ENCODE measurements around the gene HOXB2. TPM values are rescaled to one million over a fixed set of nuclear protein-coding genes. Genes with fewer than 3 reads are reported as not detected.

The HOXB2 gene
- total RNA-seq = 0.51 and 0.63 TPM in 2 replicates

GRCh38 chr17:48545022-48545375 is at the start of gene HOXB2:
Gene HOXB2, minus strand, starts transcription at chr17:48545109. Its CDS starts 198 bp downstream, at chr17:48544911.
- DNase-seq (ENCODE audit: low read depth in 2 of 2) = peak in 1 of 2 donors; percentile 56

DNA sequence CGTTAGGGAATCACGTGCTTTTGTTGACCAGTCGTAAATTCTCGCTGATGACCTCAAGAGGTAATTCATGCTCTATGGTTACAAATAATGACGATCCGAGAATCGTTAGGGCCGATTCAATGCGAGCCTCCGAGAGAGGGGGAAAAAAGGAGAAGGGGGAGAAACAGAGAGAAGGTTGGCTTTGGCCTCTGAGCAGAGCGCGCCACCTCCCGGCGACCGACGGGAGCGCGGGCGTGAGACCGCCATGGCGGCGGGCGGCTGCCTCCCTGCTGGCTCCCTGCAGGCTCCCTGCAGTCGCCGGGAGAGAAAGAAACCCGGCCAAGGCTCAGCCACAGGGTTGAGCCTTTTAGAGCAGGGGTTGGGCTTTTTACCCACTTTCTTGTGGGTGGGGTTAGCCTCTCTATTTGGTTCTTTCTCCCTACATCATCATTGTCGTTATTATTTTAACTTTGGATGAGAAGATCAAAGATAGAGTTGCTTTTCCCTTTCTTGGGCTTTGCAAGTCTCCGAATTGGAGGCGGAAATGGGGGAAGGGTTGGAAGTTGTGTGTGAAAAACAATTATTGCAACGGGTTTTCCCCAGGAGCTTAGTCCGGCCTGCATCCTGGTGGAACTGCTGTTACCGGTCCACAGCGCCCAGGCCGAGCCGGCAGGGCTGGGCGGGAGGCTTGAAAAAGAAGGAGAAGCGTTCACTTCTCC is 49.1 kb upstream of the HOXB2 start:
- DNase-seq (ENCODE audit: low read depth in 2 of 2) = peak in 1 of 2 donors; percentile 78

DNA sequence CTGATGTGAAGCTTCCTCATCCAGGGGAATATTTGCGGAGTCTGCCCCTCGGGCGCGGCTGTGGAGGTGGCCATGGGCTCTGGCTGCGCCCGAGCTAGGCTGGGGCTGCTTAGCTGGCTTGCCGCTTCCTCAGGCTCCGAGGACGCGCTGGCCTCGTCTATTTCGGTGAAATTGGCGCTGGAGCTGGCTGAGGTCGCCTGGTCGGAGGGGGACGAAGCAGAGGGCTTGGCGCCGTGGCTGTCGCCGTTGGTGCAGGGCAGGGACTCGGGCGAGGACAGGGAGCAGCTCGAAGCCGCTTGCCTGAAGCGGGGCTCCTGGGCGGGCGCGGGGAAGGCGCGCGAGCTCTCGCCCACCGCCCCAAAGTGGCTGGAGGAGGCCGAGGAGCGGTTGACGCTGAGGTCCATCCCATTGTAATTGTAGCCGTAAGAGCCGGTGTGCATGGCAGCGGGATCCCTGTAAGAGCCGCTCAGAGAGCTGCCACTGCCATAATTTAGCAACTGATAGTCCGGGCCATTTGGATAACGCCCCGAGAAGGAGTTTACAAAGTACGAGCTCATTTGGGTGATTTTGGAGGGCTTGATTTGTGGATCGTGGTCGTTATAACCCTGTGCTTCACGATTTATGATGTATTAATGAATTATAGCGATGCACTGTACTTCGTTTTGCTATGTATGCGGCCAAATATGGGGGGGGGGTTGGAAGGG is 48.4 kb upstream of the HOXB2 start, which contains the start of gene HOXB5:
Gene HOXB5 (minus strand): TSS at position 654 of the 704 bp plus-strand sequence. CDS start 97 bp downstream, at position 557.
- DNase-seq (ENCODE audit: low read depth in 2 of 2) = no peak

DNA sequence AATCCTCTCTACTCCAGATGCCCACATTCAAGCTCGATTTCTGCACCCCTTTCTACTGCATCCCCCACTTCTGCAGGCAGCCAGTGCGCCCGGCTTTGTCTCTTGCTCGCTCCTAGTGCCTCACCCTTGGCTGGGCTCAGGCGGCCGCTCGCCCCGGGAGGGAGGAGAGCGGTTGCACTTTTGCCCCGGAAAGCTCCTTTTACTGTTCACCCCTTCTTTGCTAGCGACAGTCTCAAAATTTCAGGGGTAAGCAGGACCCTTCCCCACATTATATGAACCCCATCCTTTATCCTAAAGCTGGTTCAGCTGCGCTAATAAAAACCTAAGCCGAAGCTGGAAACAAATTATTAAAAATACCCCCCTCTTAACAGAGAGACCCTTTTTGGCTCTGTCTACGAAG is 47.7 kb upstream of the HOXB2 start:
- no peak for DNase-seq (ENCODE audit: low read depth in 2 of 2)

DNA sequence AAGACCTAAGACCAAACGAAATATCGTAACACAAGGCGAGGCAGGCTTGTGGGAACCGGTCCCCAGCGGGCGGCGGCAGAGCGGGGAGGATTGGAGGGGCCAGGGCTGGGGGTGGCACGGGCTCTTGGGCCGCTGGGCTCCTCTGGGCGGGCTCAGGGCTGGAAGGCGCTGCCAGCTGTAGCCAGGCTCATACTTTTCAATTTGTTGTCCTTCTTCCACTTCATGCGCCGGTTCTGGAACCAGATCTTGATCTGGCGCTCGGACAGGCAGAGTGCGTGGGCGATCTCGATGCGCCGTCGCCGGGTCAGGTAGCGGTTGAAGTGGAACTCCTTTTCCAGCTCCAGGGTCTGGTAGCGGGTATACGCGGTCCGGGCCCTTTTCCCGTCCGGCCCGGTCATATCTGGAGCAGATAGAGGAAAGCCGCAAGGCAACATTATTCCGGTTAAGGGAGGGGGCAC is 47.2 kb upstream of the HOXB2 start:
- no peak for DNase-seq (ENCODE audit: low read depth in 2 of 2)

- DNase-seq (ENCODE audit: low read depth in 2 of 2) = no peak
Measured at GRCh38 chr17:48591255-48592056, 46.5 kb upstream of the HOXB2 start.

DNA sequence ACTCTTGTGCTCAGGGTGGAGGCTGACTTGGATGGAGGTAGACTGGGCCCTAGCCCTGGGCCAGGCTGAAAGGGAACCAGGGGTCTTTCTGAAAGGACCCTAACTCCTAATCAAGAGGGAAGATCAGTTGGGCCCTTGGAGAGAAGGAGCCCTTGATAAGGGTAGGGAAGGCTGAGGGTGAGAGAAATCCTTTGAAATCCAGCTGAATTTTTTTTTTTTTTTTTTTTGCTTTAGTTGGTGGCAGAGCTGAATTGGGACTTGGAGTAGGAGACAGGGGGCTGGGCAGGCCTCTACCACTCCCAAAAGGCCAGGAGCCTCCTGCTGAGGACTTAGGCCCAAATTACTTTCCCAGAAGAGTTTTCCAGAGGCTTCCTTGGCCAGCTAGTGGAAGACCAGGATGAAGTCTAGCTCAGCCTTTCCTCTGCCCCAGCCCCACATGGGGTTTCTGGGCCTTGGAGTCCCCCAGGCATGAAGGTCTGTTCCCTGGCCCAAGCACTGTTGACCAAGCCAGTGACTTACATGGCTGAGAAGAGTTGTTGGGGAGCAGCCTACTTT is 45.8 kb upstream of the HOXB2 start:
- DNase-seq (ENCODE audit: low read depth in 2 of 2) = no peak

DNA sequence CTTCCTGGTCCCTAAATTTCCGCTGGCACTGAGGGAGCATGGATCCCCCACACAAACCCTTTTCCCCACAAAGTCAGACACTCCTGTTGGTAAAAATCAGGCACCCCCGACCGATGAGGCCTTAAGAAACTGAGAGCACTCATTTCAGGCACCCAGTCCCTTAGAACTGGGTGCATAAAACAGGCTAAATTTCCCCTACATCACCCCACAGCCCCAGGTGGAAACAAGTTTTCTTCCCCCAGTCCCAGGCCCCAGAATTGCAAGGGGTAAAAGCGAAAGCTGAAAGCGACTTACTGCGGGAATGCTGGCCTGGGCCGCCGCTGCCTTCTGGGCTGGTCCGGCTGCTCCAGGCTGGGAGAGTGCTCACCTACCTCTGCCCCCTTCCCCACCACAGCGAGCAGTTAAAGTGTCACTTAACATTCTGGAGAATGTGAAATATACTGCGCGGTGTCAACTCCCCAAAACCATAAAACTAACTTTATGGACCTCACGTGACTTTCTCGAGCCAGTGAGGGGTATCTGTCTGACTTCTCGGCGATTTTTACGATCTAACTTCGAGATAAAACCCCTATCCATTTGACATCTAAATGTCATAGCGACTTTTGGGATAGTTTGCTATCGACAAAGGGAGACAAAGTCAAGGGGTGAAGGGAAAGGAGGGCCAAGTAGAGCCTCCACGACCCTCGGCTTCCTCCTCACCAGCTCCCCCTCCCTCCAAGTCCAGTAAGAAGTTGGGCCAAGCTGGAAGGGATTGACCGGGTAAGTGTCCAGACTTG is 45.1 kb upstream of the HOXB2 start, which contains the start of gene HOXB3:
Gene HOXB3 (minus strand): TSS at position 411 of the 776 bp plus-strand sequence. CDS start 37,767 bp downstream, outside the sequence.
- DNase-seq (ENCODE audit: low read depth in 2 of 2) = no peak

DNA sequence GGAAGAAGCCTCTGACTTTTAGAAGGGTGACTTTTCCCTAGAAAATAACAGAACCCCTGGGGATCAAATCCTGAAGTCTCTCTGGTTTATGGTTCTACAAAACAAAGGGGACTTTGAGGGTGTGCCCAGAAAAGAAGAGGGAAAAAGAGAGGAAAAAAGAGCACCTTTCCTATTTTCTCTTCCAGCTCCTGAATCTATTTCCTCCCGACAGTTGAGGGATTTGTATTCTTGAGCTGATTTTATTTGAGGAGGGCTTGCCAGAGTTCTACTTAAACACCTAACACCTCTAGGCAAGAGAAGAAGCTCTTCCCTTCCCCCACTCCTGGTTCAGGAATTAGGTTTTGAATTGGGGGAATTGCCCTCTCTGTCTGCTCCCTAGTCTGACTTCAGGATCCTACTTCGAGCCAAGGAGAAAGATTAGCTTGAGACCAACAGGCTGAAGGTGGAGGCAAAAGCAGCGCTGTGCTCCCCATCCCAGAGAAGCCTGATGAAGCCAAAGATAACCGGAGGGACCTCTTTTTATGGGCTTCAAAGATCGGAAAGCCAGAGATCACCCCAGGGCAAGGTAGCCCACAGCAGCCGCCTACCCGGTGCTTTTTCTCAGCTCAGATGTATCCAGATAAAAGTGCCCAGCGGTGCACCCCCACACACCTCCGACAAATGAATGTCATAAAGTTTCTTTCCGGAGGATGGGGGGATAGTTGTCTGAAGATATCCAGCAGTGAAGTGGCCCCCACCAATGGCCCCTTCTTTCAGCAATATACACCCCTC is 44.3 kb upstream of the HOXB2 start:
- DNase-seq (ENCODE audit: low read depth in 2 of 2) = no peak

- no peak for DNase-seq (ENCODE audit: low read depth in 2 of 2)
Measured at GRCh38 chr17:48588528-48588927, 43.6 kb upstream of the HOXB2 start.

DNA sequence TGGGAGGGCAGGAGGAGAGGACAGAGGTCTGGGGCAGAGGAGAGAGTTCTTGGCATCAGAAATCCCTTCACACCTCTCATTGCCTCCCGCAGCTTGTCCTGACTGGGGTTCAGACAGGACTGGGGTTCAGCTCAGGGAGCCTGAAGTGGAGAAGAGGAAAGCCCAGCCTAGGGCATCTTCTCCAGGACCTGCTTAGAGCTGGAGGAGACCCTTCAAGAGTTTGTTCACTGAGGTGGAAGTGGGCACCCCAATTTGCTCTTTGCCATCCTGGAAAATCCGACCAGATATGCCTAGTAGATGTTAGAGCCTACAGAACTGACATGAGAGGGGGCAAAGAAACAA is 43.1 kb upstream of the HOXB2 start:
- no peak for DNase-seq (ENCODE audit: low read depth in 2 of 2)

DNA sequence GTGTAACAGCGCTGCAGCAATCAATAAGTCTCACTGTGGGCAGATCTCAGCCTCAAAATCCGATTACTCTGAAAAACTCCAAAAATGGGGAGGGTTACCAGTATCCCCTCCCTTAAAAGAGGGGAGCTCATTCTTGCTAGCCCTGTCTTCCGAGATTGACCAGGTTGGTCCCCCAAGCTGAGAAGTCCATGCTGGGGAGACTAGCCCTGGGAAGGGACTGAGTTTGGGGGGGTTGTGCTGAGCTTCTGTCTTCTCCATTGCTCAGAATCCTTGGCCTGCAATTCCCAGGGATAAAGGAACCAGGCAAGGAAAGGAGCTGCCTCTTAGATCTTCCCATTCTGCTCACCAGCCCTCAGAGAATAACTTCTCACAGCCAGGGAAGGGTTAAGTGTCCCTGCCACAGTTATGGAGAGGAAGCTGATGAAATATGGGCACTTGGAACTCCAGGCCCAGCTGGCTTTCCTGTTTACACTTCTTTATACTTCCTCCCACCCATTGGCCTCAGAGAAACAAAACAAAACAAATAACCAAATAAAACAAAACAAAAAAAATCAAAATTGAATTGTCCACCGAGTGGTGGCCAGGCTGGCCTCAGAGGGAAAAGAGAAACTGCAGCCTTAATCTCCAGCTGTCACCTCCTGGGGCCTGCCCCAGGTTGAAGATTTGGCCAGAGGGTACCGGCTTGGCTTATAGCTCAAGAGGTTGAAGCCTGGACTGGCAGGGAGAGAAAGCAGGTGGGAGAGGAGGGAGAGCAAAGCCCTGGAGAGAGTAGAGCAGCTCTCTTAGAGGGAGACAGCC is 42.6 kb upstream of the HOXB2 start:
- DNase-seq (ENCODE audit: low read depth in 2 of 2) = peak in 1 of 2 donors; percentile 65

- DNase-seq (ENCODE audit: low read depth in 2 of 2) = no peak
Measured at GRCh38 chr17:48586355-48587258, 41.7 kb upstream of the HOXB2 start.

DNA sequence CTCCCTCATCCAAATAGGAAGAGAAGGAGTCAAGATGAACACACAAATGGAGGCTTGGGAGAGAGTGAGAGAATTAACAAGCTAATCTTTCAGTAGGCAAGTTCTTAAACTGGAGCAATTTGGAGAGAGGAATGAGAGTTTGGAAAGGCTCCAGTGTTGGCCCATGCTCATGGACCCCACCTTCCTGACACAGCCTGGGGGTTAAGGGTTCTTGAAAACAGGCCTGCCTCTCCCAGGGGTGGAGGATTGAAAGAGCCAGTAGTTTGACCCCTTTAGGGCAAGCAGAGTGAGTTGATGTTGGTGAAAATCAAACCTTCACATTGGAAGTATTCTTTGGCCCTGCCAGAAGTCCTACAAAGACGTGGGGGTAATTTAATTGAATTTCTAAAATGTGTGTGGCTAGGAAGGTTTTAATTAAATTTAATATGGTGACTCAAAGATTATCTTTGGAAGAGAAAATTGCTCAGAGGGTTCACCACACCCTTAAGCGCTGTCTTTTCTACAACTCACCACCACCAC is 39.4 kb upstream of the HOXB2 start:
- no peak for DNase-seq (ENCODE audit: low read depth in 2 of 2)

GRCh38 chr17:48583708-48584222 is 38.9 kb upstream of the HOXB2 start:
- DNase-seq (ENCODE audit: low read depth in 2 of 2) = no peak

DNA sequence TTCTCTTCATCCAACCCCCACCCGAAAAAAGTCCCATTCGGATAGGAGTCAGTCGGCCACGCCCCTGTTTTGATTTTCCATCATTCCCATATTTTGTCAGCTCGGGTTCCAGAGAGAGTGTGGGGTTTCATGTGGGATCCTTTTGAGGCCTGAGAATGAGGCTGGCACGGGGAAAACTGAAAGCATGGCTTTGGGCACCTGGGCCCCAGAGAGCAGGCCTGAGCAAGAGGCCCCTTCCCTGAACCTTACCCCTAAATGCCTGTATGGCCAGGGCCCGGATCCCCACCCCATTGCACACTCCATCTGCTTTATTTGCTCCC is 37.8 kb upstream of the HOXB2 start:
- DNase-seq (ENCODE audit: low read depth in 2 of 2) = no peak

DNA sequence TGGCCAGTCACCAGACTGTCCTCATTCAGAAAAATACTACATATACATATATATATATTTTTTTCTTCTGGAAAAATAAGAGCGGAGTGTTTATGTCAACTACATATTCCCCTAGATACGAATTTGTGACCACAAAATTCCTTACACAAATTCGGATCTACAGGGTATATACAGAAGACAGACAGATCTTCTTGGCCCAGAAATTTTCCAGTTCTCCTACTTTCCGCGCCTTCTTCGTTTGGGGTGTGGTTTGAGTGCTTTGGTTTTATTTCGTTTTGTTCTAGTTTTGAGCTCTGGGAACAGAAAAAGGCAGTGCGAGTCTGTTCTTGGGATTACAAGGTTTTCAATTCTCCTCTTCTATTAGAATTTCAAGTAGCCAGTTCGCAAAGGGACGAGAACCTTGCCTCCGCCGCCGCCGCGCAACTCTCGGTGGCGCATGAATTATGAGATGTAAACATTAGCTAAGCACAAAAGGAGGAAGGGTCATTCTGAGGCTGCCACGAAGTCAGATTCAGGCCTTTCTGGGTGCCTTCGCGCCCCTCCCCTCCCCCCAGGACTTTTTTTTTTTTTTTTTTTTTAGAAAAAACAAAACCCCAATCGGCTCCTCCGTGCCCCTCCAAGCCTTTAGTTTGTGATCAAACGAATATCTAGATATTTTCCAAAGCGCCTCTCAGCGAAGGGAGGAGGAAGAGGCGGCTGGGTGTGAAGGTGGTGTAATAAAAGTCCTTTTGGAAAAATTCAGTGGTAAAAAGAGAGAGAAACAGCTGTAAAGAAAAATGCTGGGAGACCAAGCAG is 35.0 kb upstream of the HOXB2 start:
- no peak for DNase-seq (ENCODE audit: low read depth in 2 of 2)

All from dermis microvascular lymphatic vessel endothelial cell (primary cell).